ENCODE measurements around the gene HPCAL1. TPM values are rescaled to one million over a fixed set of nuclear protein-coding genes. Genes with fewer than 3 reads are reported as not detected.
"Not testable (repeated sequence)": the region's sequence is repeated elsewhere in the genome, so short reads cannot be mapped to it uniquely, and the experiment has no call there.

Gene HPCAL1
- total RNA-seq, 1 donor from 2014 or later: 9.0 TPM

- DNase-seq (ENCODE audit: low read depth) (peak; percentile 89), FAIRE-seq (no peak)
- TF ChIP-seq, protein P1, sequence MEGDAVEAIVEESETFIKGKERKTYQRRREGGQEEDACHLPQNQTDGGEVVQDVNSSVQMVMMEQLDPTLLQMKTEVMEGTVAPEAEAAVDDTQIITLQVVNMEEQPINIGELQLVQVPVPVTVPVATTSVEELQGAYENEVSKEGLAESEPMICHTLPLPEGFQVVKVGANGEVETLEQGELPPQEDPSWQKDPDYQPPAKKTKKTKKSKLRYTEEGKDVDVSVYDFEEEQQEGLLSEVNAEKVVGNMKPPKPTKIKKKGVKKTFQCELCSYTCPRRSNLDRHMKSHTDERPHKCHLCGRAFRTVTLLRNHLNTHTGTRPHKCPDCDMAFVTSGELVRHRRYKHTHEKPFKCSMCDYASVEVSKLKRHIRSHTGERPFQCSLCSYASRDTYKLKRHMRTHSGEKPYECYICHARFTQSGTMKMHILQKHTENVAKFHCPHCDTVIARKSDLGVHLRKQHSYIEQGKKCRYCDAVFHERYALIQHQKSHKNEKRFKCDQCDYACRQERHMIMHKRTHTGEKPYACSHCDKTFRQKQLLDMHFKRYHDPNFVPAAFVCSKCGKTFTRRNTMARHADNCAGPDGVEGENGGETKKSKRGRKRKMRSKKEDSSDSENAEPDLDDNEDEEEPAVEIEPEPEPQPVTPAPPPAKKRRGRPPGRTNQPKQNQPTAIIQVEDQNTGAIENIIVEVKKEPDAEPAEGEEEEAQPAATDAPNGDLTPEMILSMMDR (IDR thresholded peaks at IDR 0.05; ENCODE audit: insufficient read depth, low read length, severe bottlenecking): no peak
- Histone ChIP-seq H3K36me3 (ENCODE audit: control insufficient read depth, insufficient read depth, low read length) (no peaks in the 10 kb centered on the region), H3K4me3 (ENCODE audit: low read depth, low read length) (no peak overlapping the region), H3K27me3 (ENCODE audit: control insufficient read depth, insufficient read depth, low read length) (no peaks in the 10 kb centered on the region)
Observed at GRCh38 chr2:10297959-10298531, 4.7 kb upstream of the HPCAL1 start.

DNA sequence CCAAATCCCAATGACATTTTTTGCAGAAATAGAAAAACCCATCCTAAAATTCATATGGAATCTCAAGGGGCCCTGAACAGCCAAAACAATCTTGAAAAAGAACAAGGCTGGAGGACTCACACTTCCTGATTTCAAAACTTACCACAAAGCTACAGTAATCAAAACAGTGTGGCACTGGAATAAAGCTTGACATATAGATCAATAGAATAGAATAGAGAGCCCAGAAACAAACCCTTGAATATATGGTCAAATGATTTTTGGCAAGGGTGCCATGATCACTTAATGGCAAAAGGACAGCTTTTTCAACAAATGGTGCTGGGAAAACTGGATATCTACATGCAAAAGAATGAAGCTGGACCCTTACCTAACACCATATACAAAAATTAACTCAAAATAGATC is 3.9 kb upstream of the HPCAL1 start:
- H3K36me3 ChIP-seq (ENCODE audit: control insufficient read depth, insufficient read depth, low read length); DNase-seq (ENCODE audit: low read depth); H3K27me3 ChIP-seq (ENCODE audit: control insufficient read depth, insufficient read depth, low read length); FAIRE-seq; H3K4me3 ChIP-seq (ENCODE audit: low read depth, low read length): not testable (repeated sequence)

DNA sequence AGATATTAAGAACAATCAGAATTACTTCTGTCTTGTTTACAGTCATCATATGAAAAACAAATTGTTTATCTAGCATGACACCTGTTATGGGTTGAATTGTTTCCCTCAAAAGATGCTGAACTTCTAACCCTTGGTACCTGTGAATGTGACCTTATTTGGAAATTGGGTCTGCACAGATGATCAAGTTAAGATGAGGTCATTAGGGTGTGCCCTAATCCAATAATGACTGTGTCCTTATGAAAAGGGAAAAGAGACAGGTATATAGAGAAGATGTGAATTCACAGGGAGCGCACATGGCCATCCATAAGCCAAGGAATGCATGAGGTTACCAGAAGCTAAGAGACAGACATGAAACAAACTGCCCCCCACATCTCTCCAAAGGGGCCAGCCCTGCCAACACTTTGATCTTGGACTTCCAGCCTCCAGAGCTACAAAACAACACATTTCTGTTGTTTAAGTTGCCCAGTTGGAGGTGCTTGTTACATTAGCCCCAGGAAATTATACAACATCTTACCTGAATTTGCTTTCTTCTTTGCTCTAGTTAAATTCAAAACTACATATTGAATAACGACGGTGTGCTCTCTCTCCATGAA is 2.3 kb upstream of the HPCAL1 start:
- FAIRE-seq: no peak
- Histone ChIP-seq H3K27me3 (ENCODE audit: control insufficient read depth, insufficient read depth, low read length) (no peaks in the 10 kb centered on the region), H3K4me3 (ENCODE audit: low read depth, low read length) (no peak overlapping the region), H3K36me3 (ENCODE audit: control insufficient read depth, insufficient read depth, low read length) (no peaks in the 10 kb centered on the region)
- DNase-seq (ENCODE audit: low read depth): peak; percentile 60
- TF ChIP-seq, protein P1 (IDR thresholded peaks at IDR 0.05; ENCODE audit: insufficient read depth, low read length, severe bottlenecking): no peak

DNA sequence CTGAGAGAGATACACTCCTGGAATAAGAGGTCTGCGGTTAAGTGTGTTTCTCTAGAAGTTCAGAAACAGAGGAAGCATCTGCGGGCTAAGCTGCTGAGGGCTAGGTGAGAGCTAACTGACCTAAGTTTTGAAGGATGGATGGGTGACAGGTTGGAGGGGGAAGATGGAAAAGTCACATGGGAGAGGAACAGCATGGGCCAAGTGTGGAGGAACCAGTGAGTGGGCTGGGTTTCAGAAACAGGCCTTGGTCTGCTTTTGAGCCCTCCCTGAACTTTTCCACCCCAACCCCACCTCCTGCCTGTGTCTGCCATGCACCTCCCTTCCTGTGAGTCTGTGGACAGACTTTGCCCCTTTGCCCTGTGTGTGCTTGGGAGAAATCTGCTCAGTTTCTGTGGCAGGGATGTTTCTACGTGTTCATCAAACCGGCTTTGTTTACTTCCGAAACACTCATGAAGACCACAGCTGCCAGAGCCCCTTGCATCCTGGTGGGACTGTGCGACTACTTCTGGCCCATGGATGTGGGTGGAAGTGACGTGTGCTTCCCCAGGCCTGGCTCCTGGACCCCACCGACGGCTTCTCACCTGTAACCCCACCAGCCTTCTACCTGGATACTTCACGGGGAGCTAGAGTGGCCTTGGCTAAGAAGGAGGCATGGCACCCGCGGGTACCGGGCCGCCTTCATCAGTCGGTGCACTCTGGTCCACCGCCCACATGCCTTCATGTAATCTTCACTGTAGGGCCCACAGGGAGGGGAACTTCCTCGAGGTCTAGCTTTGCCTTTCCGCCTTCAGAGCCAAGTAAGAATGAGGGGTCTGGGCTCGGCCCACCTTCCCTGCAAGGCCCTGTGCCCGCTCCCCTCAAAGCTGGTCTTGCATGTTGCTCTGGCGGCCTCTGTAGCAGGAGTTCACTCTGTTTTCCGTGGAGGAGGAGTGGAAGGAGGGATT is 1.4 kb upstream of the HPCAL1 start:
- no peak for FAIRE-seq

GRCh38 chr2:10301941-10302478 is 694 bp upstream of the HPCAL1 start:
- FAIRE-seq: no peak
- no peak for DNase-seq (ENCODE audit: low read depth)
- H3K36me3 ChIP-seq (ENCODE audit: control insufficient read depth, insufficient read depth, low read length): no peaks in the 10 kb centered on the region
- H3K27me3 ChIP-seq (ENCODE audit: control insufficient read depth, insufficient read depth, low read length): no peaks in the 10 kb centered on the region
- H3K4me3 ChIP-seq (ENCODE audit: low read depth, low read length): peak overlapping the region; percentile 81
- TF ChIP-seq, protein P1 (IDR thresholded peaks at IDR 0.05; ENCODE audit: insufficient read depth, low read length, severe bottlenecking): no peak

More for the DNA sequence above, 1.4 kb upstream of the HPCAL1 start:
- Histone ChIP-seq H3K36me3 (ENCODE audit: control insufficient read depth, insufficient read depth, low read length) (no peaks in the 10 kb centered on the region), H3K27me3 (ENCODE audit: control insufficient read depth, insufficient read depth, low read length) (no peaks in the 10 kb centered on the region), H3K4me3 (ENCODE audit: low read depth, low read length) (no peak overlapping the region)
- no peak for DNase-seq (ENCODE audit: low read depth)
- TF ChIP-seq, protein P1 (IDR thresholded peaks at IDR 0.05; ENCODE audit: insufficient read depth, low read length, severe bottlenecking): no peak

DNA sequence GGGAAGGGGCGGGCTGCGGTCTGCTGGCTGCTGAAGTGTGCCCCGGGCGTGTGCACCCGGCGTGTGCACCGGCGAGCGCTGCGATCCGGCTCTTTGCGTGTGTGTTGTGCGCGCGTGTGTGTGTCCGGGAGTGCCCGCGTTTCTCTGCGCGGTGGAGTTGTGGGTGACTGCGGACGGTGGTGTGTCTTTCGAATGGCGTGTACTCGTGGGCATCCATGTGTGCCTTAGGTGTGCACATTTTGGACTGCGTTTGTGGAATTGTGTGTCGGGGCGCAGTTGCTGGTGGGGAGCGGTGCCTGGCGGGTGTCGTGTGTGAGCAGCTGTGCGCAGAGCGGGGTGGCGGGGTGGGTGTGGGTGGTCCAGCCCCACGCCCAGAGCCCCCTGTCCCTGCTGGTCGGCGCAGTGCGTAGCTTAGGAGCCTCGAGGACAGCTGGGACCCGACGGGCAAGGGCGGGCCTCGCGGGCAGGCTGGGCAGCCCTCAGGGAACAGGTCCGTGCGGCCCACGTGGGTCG is 533 bp downstream of the HPCAL1 start:
- Histone ChIP-seq H3K27me3 (ENCODE audit: control insufficient read depth, insufficient read depth, low read length) (no peaks in the 10 kb centered on the region), H3K4me3 (ENCODE audit: low read depth, low read length) (peak overlapping the region; percentile 81), H3K36me3 (ENCODE audit: control insufficient read depth, insufficient read depth, low read length) (no peaks in the 10 kb centered on the region)
- TF ChIP-seq, protein P1 (IDR thresholded peaks at IDR 0.05; ENCODE audit: insufficient read depth, low read length, severe bottlenecking): no peak
- no peak for FAIRE-seq
- no peak for DNase-seq (ENCODE audit: low read depth)

All from bronchial epithelial cell (primary cell).